DMS53 (cell line): ENCODE data around the gene MORN1.
"Not testable (repeated sequence)": the region's sequence is repeated elsewhere in the genome, so short reads cannot be mapped to it uniquely, and the experiment has no call there.

Experiments
- DNase-seq: peaks from one replicate; lab custom pipeline; 2025; lab: John Stamatoyannopoulos, UW

MORN1 gene

DNA sequence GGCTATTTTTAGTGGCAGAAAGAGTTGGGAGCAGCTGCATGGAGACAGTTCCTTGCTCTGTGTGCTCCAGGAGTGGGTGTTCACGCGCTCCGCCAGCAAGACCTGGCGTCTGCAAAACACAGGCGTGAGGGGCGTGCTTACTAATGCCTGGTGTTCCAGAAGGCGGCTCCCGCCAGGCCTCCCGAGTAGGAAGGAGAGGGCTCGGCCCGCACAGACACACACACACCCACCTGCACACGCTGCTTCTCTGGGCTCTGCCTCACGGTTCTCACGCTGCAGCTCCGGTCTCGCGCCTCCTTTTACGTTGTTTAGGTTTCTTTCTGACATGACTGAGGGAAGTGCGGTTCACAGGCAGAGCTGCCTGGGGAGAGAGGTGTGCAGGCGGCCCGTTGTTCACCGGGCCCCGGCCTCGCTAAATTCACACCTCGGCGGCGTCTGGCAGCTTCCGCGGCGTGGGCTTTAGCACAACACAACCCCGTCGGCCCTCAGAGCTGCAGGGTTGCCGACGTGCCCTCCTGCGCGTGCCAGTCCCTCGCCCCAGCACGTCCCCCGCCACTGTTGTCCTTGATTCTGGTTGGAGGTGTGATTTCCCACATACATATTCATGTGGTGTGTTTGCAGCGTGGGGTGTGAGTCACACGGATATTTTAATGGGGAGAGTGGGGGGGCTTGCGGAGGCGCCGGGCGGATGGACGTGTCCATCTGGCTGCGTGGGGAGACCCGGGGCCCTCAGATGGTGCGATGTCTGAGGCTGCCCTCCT, 86.3 kb downstream of the MORN1 start:
- no peak for DNase-seq

DNA sequence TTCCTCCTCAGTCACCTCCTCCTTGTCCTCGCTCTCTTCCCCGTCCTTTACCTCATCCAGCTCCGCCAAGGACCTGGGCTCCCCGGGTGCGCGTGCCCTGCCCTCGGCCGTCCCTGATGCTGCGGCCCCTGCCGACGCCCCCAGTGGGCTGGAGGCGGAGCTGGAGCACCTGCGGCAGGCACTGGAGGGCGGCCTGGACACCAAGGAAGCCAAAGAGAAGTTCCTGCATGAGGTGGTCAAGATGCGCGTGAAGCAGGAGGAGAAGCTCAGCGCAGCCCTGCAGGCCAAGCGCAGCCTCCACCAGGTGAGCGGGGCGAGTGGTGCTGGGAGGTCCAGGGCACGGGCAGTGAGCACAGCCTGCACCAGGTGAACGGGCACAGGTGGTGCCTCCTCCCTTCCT, 87.1 kb downstream of the MORN1 start:
- no peak for DNase-seq

DNA sequence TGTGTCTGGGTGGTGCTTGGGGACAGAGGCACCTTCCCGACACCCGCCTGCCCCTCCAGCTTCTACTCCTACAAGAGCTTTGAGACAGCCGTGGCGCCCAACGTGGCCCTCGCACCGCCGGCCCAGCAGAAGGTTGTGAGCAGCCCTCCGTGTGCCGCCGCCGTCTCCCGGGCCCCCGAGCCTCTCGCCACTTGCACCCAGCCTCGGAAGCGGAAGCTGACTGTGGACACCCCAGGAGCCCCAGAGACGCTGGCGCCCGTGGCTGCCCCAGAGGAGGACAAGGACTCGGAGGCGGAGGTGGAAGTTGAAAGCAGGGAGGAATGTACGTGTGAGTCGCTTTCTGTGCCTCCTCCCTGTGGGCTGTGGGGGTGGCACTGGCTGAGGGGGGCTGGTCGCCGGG, 87.6 kb downstream of the MORN1 start:
- no peak for DNase-seq

DNA sequence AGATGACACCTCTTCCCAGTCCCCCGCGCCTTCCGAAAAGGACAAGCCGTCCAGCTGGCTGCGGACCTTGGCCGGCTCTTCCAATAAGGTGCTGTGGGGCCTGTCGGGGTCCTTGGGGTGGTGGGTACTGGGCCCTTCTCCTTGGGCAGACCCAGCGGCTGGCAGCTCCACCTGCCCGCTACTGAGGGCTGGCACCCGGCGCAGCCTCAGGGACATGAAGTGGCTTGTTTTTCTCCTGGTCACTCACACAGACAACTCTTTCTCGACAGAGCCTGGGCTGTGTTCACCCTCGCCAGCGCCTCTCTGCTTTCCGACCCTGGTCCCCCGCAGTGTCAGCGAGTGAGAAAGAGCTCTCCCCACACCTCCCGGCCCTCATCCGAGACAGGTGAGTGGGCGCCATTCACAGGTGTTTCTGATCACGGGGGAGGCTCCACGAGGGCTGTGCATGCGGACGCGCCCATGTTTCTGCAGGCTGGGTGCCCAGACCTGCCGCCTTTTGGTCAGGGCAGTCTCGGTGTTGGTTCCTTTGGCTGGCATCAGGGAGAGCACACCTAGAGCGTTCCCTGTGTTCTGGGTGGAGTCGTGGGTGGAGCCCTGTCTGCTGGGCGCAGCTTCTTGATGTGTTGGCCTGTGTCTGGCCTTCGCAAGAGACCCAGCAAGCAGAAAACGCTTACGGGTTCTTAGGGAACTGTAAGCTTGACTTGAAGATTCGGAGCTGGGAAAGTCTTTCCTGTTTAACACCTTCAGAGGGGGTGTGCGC, 88.2 kb downstream of the MORN1 start:
- DNase-seq, result no peak

DNA sequence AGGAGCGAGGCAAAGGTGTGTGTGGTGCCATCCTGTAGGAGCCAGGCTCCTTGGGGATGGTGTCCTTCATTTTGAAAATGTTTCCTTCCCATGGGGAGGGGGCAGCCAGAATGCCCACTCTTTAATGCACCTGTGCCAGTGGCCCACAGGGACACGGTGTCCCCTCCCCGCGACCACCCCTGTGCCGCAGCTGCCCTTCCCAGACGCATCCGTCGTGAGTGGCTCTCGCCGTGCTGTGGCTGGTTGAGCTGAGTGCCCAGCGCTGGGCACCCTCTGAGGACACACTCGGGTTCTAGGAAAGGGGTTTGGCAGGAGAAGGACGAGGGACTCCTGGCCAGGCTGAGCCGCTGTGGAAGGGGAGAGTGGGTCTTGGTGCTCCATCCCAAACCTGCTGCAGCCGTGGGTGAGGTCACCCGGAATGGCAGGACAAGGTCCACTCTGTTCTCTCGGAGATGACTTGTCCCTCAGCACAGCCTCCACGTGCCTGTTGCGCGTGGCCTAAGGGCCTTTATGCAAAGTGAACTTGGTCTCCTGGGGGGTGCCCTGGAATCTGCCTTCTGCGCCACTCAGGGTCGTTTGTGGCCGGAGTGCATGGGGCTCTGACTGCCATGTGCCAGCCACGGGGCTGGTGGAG, 88.9 kb downstream of the MORN1 start:
- no peak for DNase-seq

DNA sequence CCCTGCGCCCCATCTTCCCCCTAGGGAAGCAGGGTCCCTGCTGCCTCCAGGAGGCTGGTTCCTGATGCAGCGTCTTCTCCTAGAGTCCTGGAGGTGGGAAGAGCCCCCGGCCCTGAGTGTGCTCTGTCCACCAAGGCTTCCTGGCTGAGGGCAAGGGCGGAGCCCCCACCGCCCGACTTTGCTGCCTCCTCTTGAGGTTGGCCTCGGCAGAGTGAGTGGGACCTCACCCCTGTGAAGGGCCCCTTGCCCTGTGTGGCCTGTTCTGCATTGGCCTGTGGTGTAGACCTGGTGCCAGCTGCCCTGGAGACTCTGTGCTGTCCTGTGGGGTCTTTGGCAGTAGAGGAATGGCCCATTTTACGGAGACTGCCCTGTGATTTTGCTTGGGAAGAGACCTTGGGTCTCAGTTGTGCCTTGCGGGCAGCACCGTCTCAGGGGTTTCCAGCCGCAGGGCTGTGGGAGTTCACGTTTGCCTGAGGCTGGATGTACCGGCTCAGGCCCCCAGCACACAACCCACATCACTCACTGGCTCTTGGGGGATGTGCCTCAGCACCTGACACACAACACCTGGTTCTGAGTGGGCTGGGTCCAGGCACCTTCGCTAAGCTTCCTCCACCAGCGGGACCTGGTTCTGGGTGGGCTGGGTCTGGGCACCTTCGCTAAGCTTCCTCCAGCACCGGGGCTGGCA, 89.6 kb downstream of the MORN1 start:
- DNase-seq, result no peak

DNA sequence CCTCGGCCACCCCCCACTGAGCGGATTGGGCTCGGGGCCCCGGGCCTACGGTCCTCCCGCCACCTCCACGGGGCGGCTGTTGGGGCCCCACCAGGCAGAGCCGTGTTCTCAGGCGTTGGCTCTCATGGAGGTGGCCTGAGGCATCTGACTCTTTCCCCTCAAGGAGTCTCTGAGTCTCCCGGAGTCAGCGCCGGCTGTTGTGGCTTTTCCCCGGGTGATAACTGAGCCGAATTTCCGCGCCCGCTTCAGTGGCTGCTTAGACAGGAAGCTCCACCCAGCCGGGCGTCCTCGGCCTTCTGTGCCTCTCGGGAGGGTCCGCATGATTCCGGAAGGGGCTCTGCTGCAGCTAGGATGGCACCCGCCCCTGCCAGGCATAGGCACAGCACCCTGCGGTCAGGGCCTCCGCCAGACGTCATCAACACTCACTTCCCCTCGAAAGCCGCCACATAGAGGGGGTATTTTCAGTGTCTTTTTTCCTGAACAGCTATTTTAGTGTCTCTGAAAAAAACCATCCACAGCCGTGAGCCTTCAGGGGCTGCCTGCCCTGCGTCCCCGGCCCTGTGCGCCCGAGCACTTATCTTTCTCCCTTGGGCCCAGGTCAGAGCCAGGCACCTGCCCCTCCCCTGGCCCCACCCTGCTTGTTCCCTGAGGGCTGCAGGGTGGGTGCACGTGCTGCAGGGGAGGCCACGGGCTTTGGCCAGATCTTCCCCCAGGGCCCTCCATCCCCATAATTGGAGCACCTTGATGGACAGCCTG, 90.3 kb downstream of the MORN1 start:
- DNase-seq, result no peak

DNA sequence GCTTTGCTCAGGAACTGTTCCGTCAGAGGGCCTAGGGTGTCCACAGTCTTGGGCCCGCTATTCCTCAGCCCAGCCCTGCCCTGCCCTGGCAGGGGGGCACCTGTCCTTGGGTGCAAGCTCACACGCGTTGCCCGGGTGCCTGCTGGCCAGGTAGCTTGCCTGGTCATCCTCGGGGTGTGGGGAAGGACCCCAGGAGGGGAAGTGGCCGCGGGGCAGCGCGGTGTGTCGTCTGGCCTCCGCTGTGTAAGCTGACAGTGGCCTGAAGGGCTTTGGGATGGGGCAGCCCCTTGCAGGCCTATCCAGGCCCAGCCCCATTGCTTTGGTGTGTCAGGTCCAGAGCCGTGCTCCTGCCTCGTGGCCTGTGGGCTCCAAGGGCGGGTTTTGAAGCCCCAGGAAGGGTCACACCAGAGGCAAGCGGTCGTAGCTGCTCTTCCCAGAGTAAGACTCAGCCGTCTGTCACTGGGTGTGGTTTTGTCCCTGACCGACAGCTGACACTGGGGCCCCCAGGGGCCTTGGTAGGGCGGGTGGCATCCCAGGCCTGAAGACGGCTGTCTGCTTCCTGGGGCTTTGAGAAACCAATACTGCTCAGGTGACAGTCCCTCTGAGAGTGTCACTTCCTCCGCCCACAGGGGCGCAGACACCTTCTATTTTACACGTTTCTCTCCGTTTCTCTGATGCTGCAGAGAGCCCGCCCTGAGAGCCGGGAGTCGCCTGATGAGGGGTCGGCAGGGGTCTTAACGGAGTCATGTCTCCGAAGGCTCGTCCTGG, 91.2 kb downstream of the MORN1 start:
- no peak for DNase-seq

DNA sequence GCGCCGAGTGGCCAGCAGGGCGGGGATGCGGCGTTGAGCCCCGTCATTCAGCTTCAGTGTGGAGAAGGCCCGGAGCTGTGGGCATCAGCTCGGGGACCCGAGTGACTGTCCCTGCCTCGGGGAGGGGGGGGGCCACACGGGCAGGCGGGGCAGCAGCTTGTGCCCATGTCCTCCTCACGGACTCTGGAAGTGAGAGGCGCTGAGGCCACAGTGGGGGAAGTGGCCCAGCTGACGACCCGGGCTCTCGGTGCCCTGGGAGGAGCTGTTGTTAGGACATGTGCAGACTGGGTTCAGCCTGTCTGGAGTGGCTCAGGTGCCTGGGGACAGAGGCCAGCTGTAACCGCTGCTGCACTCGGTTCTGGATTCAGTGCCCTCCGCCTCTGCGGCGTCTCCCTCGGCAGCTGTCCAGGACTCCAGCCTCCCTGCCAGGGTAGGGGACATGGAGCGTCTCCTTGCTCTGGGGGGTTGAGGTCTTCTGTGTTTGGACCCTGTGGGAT, 92.2 kb downstream of the MORN1 start:
- no peak for DNase-seq

DNA sequence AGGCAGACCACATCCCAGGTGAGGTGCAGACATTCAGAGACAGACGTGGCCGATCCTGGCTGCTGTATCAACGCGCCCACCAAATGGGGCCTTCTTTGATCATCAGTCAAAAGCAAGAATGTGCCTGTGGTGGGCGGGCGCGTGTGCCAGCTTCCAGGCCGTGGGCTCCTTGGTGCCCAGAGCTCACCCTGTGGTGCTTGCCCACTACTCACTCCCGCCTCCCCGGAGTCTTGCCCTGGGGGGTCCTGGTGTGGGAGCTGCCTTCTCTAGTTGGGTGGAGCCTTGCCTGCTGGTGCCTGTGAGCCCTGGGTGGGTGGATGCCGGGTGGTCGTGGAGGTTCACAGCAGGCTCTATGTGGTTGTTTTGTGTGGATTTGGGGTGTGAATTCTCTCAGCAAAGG, 92.7 kb downstream of the MORN1 start:
- no peak for DNase-seq

DNA sequence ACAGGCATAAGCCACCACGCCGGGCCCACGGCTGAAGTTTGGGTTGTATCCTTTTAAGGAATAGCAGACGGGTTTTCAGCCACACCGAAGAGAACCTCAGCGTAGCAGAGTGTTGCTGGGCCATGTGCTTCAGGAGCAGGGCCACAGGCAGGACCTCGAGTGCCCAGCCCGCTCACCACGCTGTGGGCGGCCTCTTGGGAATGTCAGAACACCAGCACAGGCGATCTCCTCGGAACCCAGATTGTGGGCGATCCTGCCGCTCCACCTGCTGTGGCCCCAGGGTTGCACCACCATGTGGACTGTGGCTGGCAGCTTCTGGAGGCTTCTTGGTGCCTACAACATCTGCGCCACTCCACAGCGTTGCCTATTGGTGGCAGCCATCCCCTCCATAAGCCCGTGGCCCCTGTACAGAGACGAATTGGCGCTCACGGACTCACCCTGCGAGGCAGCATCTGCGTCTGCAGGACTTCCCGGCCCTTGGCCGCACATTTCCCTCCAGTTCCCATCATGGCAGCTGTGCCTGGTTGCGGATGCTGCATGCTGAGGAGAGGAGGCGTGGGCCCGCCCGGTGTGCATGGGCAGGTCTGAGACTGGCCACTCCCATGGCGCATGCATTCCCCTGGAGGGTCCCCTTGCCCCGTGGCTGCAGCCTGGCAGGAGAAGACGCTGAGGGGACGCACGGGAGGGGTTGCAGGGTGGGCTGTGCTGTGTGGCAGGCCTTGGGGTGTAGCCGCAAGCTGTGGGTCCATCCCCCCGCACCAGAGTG, 93.9 kb downstream of the MORN1 start:
- DNase-seq, result no peak

DNA sequence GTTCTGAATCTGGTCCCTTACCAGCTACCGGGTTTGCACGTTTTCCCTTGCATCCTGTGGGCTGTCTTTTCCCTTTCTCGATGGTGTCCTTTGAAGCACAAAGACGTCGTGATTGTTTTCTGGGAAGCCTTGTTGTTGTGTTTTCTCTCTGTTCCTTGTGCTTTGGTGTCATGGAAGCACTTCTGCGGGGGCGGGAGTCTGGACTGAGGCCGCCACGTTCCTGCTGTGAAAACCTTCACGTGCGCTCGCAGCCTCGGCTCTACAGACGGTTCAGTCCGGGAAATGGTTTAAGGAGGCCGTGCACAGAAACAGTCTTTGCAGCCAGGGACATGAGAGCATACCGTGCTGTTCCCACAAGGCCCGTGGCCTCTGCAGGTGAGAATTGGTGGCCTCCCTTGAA, 94.7 kb downstream of the MORN1 start:
- DNase-seq, result no peak

DNA sequence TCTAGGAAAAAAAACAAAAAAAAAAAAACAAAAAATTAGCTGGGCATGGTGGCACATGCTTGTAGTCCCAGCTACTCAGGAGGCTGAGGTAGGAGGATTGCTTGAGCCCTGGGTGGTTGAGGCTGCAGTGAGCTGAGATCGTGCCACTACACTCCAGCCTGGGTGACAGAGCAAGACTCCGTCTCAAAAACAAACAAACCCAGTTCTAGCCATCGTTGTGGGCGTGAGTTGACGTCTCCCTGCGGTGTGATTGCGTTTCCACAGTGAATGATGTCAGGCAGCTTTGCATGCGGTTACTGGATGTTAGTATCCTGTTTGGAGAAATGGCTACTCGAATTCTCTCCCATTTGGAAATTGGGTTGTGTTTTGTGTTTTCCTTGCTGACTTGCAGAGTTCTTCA, 95.1 kb downstream of the MORN1 start:
- not testable (repeated sequence) for DNase-seq

DNA sequence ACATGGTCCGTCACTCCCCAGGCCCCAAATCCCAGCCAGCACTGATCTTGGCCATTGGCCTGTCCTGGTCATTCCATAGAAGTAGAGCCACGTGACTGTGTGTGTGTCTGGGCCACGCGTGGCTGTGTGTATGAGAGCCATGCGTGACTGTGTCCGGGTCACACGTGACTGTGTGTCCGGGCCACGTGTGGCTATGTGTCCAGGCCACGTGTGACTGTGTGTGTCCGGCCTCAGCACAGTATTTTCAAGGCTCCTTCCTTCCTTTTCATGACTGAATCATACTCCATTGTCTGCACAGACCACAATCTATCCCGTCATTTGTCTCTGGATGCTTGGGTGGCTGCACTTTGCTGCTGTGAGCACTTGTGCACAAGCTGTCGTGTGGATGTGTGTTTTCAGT, 95.8 kb downstream of the MORN1 start:
- no peak for DNase-seq

DNA sequence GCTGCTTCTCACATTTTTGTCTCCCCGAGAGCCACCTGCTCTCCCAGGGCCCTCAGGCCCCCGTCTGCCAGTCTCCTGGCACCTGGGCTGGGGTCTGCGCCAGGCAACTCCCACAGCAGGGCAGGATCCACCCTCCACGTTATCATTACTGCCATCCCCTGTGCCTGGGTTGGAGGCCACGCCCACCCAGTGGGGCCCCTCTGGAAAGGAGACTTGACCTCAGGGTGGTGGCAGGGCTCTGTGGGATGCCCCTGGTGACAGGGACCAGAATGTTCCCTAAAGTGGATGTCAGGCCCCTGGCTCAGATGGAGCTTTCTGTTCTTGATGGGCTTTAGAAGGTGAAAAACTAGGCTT, 96.7 kb downstream of the MORN1 start:
- no peak for DNase-seq

DNA sequence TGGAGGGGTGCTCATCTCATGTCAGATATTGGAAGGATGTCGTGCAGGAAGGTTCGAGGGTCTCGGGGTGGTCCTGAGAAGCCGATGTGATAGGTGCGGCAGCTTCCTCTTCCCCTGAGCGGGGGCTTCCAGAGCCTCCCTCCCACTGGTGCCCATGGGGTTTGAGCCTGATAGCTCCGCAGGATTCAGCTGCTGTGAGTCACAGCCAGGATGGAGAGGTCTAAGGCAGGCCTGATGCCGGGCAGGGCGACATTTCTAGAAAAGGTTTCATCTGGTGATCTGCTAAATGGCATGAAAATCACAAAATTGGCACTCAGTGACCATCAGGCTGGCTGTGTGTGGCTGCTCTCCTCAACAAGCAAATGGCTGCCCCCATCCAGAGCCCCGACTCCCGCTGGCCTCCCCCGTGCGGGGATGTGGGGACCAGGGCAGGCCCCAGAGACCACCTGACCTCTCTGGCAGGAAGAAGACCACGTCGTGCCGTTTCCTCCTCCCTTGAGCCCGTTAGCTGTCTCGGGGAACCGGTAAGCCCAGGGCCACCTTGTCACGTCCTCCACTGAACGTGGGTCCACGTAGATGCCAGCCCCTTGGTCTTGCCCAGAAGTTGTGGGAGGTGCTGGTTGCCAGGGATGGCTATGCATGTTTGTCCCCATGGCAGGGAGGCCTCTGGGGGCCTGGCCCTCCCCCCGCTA, 97.2 kb downstream of the MORN1 start:
- DNase-seq, result no peak

DNA sequence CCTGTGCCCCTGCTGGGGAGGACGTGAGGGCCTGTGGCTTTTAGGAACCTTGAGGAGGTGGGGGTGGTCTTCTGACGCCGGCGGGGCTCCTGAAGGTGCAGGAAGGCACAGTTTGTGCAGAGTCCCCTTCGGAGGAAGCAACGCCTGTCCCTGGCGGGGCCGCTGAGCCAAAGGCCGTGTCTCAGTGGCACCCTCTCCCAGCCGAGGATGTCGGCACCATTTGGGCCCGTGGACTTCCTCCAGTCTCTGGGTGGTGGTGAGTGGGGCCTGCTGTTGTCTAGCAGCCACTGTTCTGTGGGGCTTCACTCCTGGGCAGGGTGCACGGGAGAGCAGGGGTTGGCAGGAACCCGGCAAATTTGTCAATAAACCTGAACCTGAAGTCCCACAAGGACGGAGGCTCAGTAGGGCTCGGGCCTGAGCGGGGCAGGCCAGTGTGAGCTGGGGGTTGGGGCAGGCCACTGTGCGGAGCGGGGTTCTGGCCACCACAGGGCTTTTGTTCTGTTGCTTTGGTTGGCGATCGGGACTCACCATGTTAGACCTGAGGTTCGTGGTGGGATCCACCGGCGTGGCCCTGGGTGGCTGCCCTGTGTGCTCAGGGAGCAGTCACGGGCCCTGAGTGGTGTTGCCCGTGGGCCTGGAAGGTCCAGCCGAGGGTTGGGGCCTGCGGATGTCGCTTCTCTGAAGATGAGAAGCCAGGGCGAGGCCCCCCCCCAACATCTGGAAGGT, 98.5 kb downstream of the MORN1 start:
- DNase-seq, result no peak

DNA sequence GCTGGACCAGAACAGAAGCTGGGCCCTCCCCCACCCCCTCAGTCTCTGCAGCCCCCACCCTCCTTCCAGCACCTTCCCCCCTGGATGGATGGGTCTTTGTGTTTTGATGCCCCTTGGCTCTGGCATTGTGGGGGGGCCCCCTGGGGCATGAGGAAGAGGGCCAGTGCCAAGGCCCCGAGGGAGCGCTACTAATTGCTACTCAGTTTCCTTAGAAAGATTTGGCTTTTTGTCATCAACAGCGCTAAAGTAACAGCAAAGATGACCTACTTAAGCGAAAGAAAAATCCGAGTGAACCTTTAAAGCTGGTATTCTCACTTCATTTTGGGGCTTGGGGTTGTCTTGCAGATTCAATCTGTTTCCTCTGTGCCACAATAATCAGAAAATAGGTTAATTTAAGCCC, 99.8 kb downstream of the MORN1 start:
- no peak for DNase-seq
